Neuronal stem cell (in vitro differentiated cells): ENCODE data around the gene MIB1.

ENCODE experiments used
- DNase-seq: peaks from one replicate; pipeline ENCODE4 v3.0.0-alpha.2; 2013; ENCODE audit warnings: low spot score
- H2AFZ ChIP-seq: one replicate; pipeline ENCODE4 v1.6.1; 2013; ENCODE audit warnings: mild to moderate bottlenecking, low read length, inconsistent platforms
- H2AK5ac ChIP-seq: 2 replicates; pipeline ENCODE4 v1.6.1; 2013; ENCODE audit warnings: low read depth, mild to moderate bottlenecking, inconsistent platforms, low read length, moderate library complexity, mixed read lengths
- H2BK120ac ChIP-seq: 2 replicates; pipeline ENCODE4 v1.6.1; 2013; ENCODE audit warnings: low read depth, mild to moderate bottlenecking, inconsistent platforms, low read length, moderate library complexity, mixed read lengths
- H2BK12ac ChIP-seq: one replicate; pipeline ENCODE4 v1.6.1; 2013; ENCODE audit warnings: low read length, inconsistent platforms
- H2BK15ac ChIP-seq: 2 replicates; pipeline ENCODE4 v1.6.1; 2013; ENCODE audit warnings: mild to moderate bottlenecking, low read length, inconsistent platforms, mixed read lengths
- H2BK5ac ChIP-seq: one replicate; pipeline ENCODE4 v1.6.1; 2013; ENCODE audit warnings: inconsistent platforms, mild to moderate bottlenecking, low read length, moderate library complexity
- H3K14ac ChIP-seq: one replicate; pipeline ENCODE4 v1.6.1; 2013; ENCODE audit warnings: low read length, inconsistent platforms
- H3K18ac ChIP-seq: 2 replicates; pipeline ENCODE4 v1.6.1; 2013; ENCODE audit warnings: low read length, inconsistent platforms
- H3K23ac ChIP-seq: 2 replicates; pipeline ENCODE4 v1.6.1; 2013; ENCODE audit warnings: low read depth, mild to moderate bottlenecking, mixed read lengths, low read length, inconsistent platforms; ENCODE audit not compliant: poor library complexity
- H3K27ac ChIP-seq: replicated peaks from 3 replicates; pipeline ENCODE4 v1.5.1; 2013; ENCODE audit warnings: low read length, inconsistent platforms
- H3K27me3 ChIP-seq, 3 experiments: 2 replicates each; pipeline ENCODE4 v1.6.1; 2013; ENCODE audit warnings: low read length in 3 of 3, mild to moderate bottlenecking in 2 of 3, inconsistent platforms in 1 of 3, low read depth in 1 of 3, mixed read lengths in 1 of 3, moderate library complexity in 1 of 3; ENCODE audit not compliant: control insufficient read depth in 3 of 3, insufficient read depth in 3 of 3
- H3K36me3 ChIP-seq, 2 donors: replicated peaks in 1 of 2; 2 replicates each; pipeline ENCODE4 v1.6.1; 2013; ENCODE audit warnings: low read length in 2 of 2; ENCODE audit not compliant: control insufficient read depth in 2 of 2, insufficient read depth in 2 of 2
- H3K4ac ChIP-seq: 2 replicates; pipeline ENCODE4 v1.6.1; 2013; ENCODE audit warnings: inconsistent platforms, mild to moderate bottlenecking, low read length, moderate library complexity
- H3K4me1 ChIP-seq, 2 donors: 1 replicate in 1 of 2; 2 replicates in 1 of 2; pipeline ENCODE4 v1.6.1; 2013; ENCODE audit warnings: low read length in 2 of 2, low read depth in 1 of 2; ENCODE audit not compliant: control insufficient read depth in 2 of 2, insufficient read depth in 1 of 2
- H3K4me2 ChIP-seq: one replicate; pipeline ENCODE4 v1.6.1; 2013; ENCODE audit warnings: mild to moderate bottlenecking, low read length, inconsistent platforms; ENCODE audit not compliant: insufficient read depth, poor library complexity, severe bottlenecking
- H3K4me3 ChIP-seq, 2 donors: 2 replicates each; pipeline ENCODE4 v1.5.1; 2013; ENCODE audit warnings: low read length in 2 of 2, mild to moderate bottlenecking in 2 of 2, inconsistent platforms in 1 of 2, moderate library complexity in 1 of 2
- H3K79me1 ChIP-seq: one replicate; pipeline ENCODE4 v1.6.1; 2013; ENCODE audit warnings: low read depth, mild to moderate bottlenecking, inconsistent platforms, low read length, moderate library complexity
- H3K9ac ChIP-seq: one replicate; pipeline ENCODE4 v1.6.1; 2013; ENCODE audit warnings: mild to moderate bottlenecking, low read depth, low read length, inconsistent platforms; ENCODE audit not compliant: poor library complexity
- H3K9me3 ChIP-seq, 2 donors: replicated peaks in 1 of 2; 2 replicates each; pipeline versions ENCODE3 to v1.6.1; 2013; ENCODE audit warnings: low read length in 2 of 2, mild to moderate bottlenecking in 2 of 2, inconsistent platforms in 1 of 2, low read depth in 1 of 2, mixed read lengths in 1 of 2, moderate library complexity in 1 of 2; ENCODE audit not compliant: control insufficient read depth in 2 of 2, insufficient read depth in 1 of 2
- H4K8ac ChIP-seq: one replicate; pipeline ENCODE4 v1.6.1; 2013; ENCODE audit warnings: low read depth, mild to moderate bottlenecking, inconsistent platforms, low read length, moderate library complexity
- H4K91ac ChIP-seq: one replicate; pipeline ENCODE4 v1.6.1; 2013; ENCODE audit warnings: low read length, low read depth, mild to moderate bottlenecking, inconsistent platforms; ENCODE audit not compliant: poor library complexity
- WGBS, 2 donors: extraction: QIAGEN DNeasy Blood & Tissue Kit; methylation state at CpG; one replicate each; pipeline ENCODE4 v1.1.7; 2013; ENCODE audit warnings: missing lambda C conversion rate in 2 of 2, mixed read lengths in 1 of 2; ENCODE audit not compliant: insufficient read length in 2 of 2, insufficient replicate concordance in 1 of 2; ENCODE audit errors: extremely low coverage in 2 of 2; 5-methylcytosine and 5-hydroxymethylcytosine counted together

The MIB1 gene

DNA sequence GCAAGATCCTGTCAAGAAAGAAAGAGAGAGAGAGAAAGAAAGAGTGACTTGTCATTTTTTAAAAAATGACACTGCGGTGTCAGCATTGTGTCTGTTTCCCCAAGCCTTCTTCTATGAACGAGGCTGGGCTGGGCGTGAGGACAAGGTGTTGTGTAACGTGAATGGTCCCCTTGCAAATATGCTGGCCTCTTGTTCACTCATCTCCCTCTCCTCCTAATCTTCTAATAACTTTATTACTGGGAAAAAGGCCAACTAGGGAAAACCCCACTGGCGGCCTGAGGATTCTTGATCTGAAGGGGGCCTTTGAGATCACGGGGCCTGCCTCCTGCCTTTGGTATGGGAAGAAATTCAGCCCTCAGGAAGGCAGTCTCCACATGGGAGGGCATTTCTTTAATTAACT is 163.1 kb downstream of the MIB1 start:
- Histone ChIP-seq H3K23ac (no peak overlapping the region), H2BK12ac (no peak overlapping the region)

DNA sequence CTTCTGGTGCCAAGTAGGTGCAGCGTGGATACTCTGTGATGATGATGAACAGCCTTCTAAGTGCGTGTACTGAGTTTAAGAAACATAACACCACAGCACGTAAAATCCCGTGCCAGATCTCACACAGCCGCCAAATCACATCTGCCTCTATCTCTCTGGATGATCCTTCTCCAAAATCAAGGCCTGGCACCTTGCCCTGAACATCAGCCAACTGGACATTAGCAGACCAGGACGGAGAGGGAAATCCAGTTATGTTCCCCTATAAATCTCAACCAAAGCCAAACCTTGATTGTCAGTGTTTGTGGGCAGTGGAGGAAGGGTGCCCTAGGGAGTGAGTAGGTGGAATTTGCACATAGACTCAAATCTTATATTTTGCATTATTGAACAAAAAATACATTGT is 164.3 kb downstream of the MIB1 start:
- Histone ChIP-seq H2BK5ac (no peak overlapping the region), H3K4ac (no peak overlapping the region), H3K4me3 (no peak overlapping the region), H3K23ac (no peak overlapping the region), H2AK5ac (no peak overlapping the region), H3K36me3 (no peaks in the 10 kb centered on the region), H2BK120ac (no peak overlapping the region), H3K79me1 (no peaks in the 10 kb centered on the region), H3K27ac (no peak overlapping the region), H2AFZ (no peak overlapping the region), H3K27me3 (peaks cover 0 to 28% (median 0%) of the 10 kb centered on the region in 3 experiments), H2BK15ac (no peak overlapping the region), H3K14ac (no peak overlapping the region), H3K9ac (no peak overlapping the region), H4K8ac (no peak overlapping the region), H3K18ac (no peak overlapping the region), H3K9me3 (no peaks in the 10 kb centered on the region), H4K91ac (no peak overlapping the region), H3K4me2 (no peak overlapping the region), H2BK12ac (no peak overlapping the region), H3K4me1 (no peaks in the 10 kb centered on the region)
- DNase-seq: no peak
- WGBS, 2 donors: no CpG with 5 or more reads among the region's 6 CpGs

More for the DNA sequence above, 163.1 kb downstream of the MIB1 start:
- Histone ChIP-seq H4K8ac (no peak overlapping the region), H3K14ac (no peak overlapping the region), H3K4ac (no peak overlapping the region), H2BK5ac (no peak overlapping the region), H3K4me1 (no peaks in the 10 kb centered on the region), H2BK15ac (no peak overlapping the region), H3K27ac (no peak overlapping the region), H2AFZ (no peak overlapping the region), H3K9ac (no peak overlapping the region), H3K4me2 (no peak overlapping the region), H3K27me3 (peaks cover 0 to 23% (median 0%) of the 10 kb centered on the region in 3 experiments), H2BK120ac (no peak overlapping the region), H3K18ac (no peak overlapping the region), H4K91ac (no peak overlapping the region), H3K4me3 (no peak overlapping the region), H3K36me3 (no peaks in the 10 kb centered on the region), H2AK5ac (no peak overlapping the region), H3K9me3 (no peaks in the 10 kb centered on the region), H3K79me1 (no peaks in the 10 kb centered on the region)
- no CpG with 5 or more reads among the region's 6 CpGs for WGBS, 2 donors
- no peak for DNase-seq

DNA sequence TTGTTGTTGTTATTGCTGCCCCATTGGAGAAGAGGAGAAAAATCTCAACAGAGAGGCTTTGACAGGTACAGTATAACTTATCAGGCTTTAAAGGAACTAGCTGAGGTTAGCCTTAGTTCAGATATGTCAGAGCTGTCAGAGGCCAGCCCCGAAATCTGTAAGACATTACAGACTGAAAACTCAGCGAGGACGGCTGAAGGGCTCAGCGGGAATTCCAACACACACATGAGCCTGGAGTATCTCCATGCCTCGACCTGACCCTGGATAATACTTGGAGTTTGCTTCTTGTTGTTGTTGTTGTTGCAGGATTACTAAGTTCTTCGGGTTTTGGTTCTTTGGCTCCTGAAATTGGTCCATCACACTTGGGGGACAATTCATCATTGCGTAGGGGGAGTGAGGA is 166.9 kb downstream of the MIB1 start:
- H3K9me3 ChIP-seq: no peaks in the 10 kb centered on the region
- H3K23ac ChIP-seq: no peak overlapping the region
- no peak overlapping the region for H3K4me3 ChIP-seq
- H2BK120ac ChIP-seq: no peak overlapping the region
- no peak overlapping the region for H2BK15ac ChIP-seq
- no peak overlapping the region for H2BK12ac ChIP-seq
- no peak overlapping the region for H3K9ac ChIP-seq
- H2AK5ac ChIP-seq: no peak overlapping the region
- no peak overlapping the region for H3K18ac ChIP-seq
- peaks cover 0 to 42% (median 0%) of the 10 kb centered on the region in 3 experiments for H3K27me3 ChIP-seq
- no peaks in the 10 kb centered on the region for H3K36me3 ChIP-seq
- H3K4me2 ChIP-seq: no peak overlapping the region
- WGBS, 2 donors: no CpG with 5 or more reads among the region's 7 CpGs
- no peaks in the 10 kb centered on the region for H3K79me1 ChIP-seq
- no peak overlapping the region for H3K4ac ChIP-seq
- H4K8ac ChIP-seq: no peak overlapping the region
- no peak overlapping the region for H2AFZ ChIP-seq
- H2BK5ac ChIP-seq: no peak overlapping the region
- no peak for DNase-seq
- H3K14ac ChIP-seq: no peak overlapping the region
- H4K91ac ChIP-seq: no peak overlapping the region
- no peaks in the 10 kb centered on the region for H3K4me1 ChIP-seq
- H3K27ac ChIP-seq: no peak overlapping the region

DNA sequence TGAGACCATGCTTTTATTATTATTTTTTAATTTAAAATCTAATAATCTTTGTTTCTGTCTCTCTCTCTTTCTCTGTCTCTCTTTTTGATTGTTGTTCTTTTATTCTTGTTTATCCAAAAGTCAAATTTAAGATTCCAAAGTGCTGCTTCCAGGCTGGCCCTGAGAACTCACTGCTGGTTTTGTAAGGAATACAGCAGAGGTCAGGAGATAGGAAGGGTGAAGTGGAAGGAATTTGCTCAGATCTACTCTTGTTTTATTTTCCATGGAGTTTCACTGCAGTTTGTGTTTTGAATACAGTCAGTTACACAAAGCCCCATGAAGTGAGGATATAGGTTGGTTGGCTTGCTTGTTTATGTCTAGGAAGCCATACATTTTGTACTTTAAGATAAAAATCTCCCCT is 168.1 kb downstream of the MIB1 start:
- Histone ChIP-seq H3K36me3 (no peaks in the 10 kb centered on the region), H4K8ac (no peak overlapping the region), H3K9ac (no peak overlapping the region), H3K18ac (no peak overlapping the region), H3K27me3 (peaks cover 0 to 38% (median 0%) of the 10 kb centered on the region in 3 experiments), H3K14ac (no peak overlapping the region), H2BK5ac (no peak overlapping the region), H3K9me3 (no peaks in the 10 kb centered on the region), H2AK5ac (no peak overlapping the region), H3K79me1 (no peaks in the 10 kb centered on the region), H3K23ac (no peak overlapping the region), H2BK120ac (no peak overlapping the region), H3K4me2 (no peak overlapping the region), H3K4me1 (no peaks in the 10 kb centered on the region), H3K4ac (no peak overlapping the region), H2BK12ac (no peak overlapping the region), H2BK15ac (no peak overlapping the region), H3K4me3 (no peak overlapping the region), H3K27ac (no peak overlapping the region), H2AFZ (no peak overlapping the region), H4K91ac (no peak overlapping the region)
- no peak for DNase-seq
